MCF 10A (cell line): Measurements from ENCODE around the gene SPATA2. TPM values are rescaled to one million over a fixed set of nuclear protein-coding genes. Genes with fewer than 3 reads are reported as not detected.

ENCODE experiments used
- BruUV-seq: library from RNA; stranded (reverse); fragments of 400-500 nt; replicated peaks from 2 replicates; lab custom pipeline; 2021; lab: Mats Ljungman, UMichigan
- CTCF ChIA-PET: fragments of 300-600 bp; sonication (Branson Sonifier 250); formaldehyde crosslinking; extraction: SDS; loops from one replicate; lab custom pipeline; 2021; ENCODE audit warnings: antibody characterized with exemption, inconsistent platforms; lab: Yijun Ruan, JAX
- POLR2A ChIA-PET: fragments of 300-600, 350-650 bp; sonication (Branson Sonifier 250); formaldehyde crosslinking; extraction: SDS; loops from one replicate; lab custom pipeline; 2020; ENCODE audit warnings: antibody characterized with exemption, inconsistent platforms; lab: Yijun Ruan, JAX
- DNase-seq: peaks from one replicate; pipeline ENCODE4 v3.0.0-alpha.2; 2018; ENCODE audit not compliant: unreplicated experiment
- H3K27ac Mint-ChIP-seq: one replicate; pipeline ENCODE4 v1.8.0; 2022; ENCODE audit warnings: mild to moderate bottlenecking, low read depth, mixed read lengths; ENCODE audit not compliant: unreplicated experiment
- H3K27me3 Mint-ChIP-seq: one replicate; pipeline ENCODE4 v1.8.0; 2022; ENCODE audit warnings: mixed read lengths; ENCODE audit not compliant: insufficient read depth, unreplicated experiment
- H3K36me3 Mint-ChIP-seq: one replicate; pipeline ENCODE4 v1.8.0; 2022; ENCODE audit warnings: mild to moderate bottlenecking, moderate library complexity, mixed read lengths; ENCODE audit not compliant: insufficient read depth, unreplicated experiment
- H3K4me1 Mint-ChIP-seq: one replicate; pipeline ENCODE4 v1.8.0; 2022; ENCODE audit warnings: mixed read lengths; ENCODE audit not compliant: insufficient read depth, unreplicated experiment
- H3K4me3 Mint-ChIP-seq: one replicate; pipeline ENCODE4 v1.8.0; 2022; ENCODE audit warnings: mild to moderate bottlenecking, moderate library complexity, mixed read lengths; ENCODE audit not compliant: unreplicated experiment
- H3K9me3 Mint-ChIP-seq: one replicate; pipeline ENCODE4 v1.8.0; 2022; ENCODE audit warnings: mixed read lengths; ENCODE audit not compliant: unreplicated experiment
- intact Hi-C: fragments of 100-400 bp; cut with micrococcal nuclease; formaldehyde crosslinking; loops from 2 replicates; pipeline ENCODE4 v1.14.1; 2022
- total RNA-seq: library from RNA; stranded (reverse); gene quantifications from 2 replicates; pipeline ENCODE4 v1.2.3, GENCODE V29; 2022
- TF ChIP-seq, protein P1 (sequence below): fragments of 200-600 bp; IDR thresholded peaks from one replicate; pipeline ENCODE4 v1.8.0; 2022; ENCODE audit warnings: antibody characterized with exemption, mild to moderate bottlenecking; ENCODE audit not compliant: unreplicated experiment

SPATA2 gene
- total RNA-seq, 1 experiment from 2014 or later, result 5.5 TPM

DNA sequence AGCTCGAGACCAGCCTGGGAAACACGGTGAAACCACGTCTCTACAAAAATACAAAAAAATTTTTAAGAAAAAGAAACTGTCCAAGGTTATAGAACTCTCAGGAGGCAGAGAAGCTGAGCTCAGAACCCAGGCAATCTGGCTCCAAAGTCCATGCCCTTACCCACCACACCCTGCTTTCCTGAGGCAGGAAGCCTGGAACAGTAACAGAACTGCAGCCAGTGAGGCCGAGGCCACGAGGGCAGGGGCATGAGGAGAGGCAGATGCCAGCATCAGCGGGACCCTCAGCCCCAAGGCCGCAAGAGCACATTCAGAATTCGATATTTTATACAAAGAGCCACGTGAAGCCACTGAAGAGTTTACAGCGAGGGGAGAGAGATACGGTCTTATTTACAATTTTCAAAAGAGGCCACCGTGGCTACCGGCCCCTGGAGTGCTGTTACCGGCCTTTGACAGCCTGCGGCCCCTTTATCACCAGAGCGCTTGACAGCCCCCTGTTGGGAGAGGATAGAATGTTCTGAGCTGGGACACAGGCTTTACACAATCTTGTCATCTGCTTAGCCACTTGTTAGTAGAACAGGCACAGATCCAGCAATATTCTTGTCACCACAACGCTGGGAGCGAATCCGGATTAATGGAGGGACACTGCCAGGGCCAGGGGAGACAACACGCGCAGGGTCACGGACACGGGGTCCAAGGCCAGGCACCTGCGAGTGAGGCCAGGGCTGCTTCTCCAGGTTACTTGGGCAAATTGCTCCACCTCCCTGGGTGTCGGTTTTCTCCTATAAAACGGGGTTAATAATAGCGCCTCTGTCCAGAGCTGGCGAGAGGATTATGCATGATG, 5.6 kb downstream of the SPATA2 start:
- TF ChIP-seq, protein P1, sequence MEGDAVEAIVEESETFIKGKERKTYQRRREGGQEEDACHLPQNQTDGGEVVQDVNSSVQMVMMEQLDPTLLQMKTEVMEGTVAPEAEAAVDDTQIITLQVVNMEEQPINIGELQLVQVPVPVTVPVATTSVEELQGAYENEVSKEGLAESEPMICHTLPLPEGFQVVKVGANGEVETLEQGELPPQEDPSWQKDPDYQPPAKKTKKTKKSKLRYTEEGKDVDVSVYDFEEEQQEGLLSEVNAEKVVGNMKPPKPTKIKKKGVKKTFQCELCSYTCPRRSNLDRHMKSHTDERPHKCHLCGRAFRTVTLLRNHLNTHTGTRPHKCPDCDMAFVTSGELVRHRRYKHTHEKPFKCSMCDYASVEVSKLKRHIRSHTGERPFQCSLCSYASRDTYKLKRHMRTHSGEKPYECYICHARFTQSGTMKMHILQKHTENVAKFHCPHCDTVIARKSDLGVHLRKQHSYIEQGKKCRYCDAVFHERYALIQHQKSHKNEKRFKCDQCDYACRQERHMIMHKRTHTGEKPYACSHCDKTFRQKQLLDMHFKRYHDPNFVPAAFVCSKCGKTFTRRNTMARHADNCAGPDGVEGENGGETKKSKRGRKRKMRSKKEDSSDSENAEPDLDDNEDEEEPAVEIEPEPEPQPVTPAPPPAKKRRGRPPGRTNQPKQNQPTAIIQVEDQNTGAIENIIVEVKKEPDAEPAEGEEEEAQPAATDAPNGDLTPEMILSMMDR, result no peak
- Mint-ChIP-seq H3K27me3 (no peaks in the 10 kb centered on the region), H3K4me1 (peaks cover 11% of the 10 kb centered on the region), H3K36me3 (peaks cover 40% of the 10 kb centered on the region), H3K9me3 (no peaks in the 10 kb centered on the region), H3K4me3 (no peak overlapping the region), H3K27ac (no peak overlapping the region)
- POLR2A ChIA-PET, result interaction anchor here (1.1 kb wide), 1 partner anchor 621 kb away, joined by 3 read pairs; no protein-coding TSS in a partner anchor
- DNase-seq, result no peak
- intact Hi-C loops, result no loop called here
- no TSS peak for BruUV-seq
- CTCF ChIA-PET, result interaction anchor here (0.9 to 1.1 kb wide), 2 partner anchors 298 to 299 kb away, joined by 3 read pairs; no protein-coding TSS in a partner anchor

DNA sequence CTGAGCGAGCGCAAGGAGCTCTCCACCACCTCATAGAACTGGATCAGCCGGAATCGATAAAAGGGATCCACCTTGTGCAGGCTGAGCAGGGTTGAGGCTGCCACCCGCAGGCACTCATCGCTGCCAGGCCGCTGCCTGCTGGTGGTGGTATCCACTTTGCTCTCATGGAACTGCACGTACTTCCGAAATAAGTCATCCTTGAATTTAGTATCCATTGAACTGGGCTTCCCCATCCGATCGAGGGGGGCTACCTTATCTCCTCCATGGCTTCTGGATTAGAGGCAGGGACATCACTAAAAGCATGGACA, 7.1 kb downstream of the SPATA2 start:
- TF ChIP-seq, protein P1, result no peak
- H3K9me3 Mint-ChIP-seq, result no peaks in the 10 kb centered on the region
- peaks cover 47% of the 10 kb centered on the region for H3K36me3 Mint-ChIP-seq
- no peak overlapping the region for H3K4me3 Mint-ChIP-seq
- H3K4me1 Mint-ChIP-seq, result no peaks in the 10 kb centered on the region
- H3K27ac Mint-ChIP-seq, result no peak overlapping the region
- intact Hi-C loops, result no loop called here
- CTCF ChIA-PET, result no interaction called here
- DNase-seq, result no peak
- POLR2A ChIA-PET, result interaction anchor here (1.0 to 1.2 kb wide), 3 partner anchors 21 to 622 kb away, joined by 3 to 4 read pairs (median 4); no protein-coding TSS in a partner anchor
- H3K27me3 Mint-ChIP-seq, result no peaks in the 10 kb centered on the region
- BruUV-seq, result no TSS peak

DNA sequence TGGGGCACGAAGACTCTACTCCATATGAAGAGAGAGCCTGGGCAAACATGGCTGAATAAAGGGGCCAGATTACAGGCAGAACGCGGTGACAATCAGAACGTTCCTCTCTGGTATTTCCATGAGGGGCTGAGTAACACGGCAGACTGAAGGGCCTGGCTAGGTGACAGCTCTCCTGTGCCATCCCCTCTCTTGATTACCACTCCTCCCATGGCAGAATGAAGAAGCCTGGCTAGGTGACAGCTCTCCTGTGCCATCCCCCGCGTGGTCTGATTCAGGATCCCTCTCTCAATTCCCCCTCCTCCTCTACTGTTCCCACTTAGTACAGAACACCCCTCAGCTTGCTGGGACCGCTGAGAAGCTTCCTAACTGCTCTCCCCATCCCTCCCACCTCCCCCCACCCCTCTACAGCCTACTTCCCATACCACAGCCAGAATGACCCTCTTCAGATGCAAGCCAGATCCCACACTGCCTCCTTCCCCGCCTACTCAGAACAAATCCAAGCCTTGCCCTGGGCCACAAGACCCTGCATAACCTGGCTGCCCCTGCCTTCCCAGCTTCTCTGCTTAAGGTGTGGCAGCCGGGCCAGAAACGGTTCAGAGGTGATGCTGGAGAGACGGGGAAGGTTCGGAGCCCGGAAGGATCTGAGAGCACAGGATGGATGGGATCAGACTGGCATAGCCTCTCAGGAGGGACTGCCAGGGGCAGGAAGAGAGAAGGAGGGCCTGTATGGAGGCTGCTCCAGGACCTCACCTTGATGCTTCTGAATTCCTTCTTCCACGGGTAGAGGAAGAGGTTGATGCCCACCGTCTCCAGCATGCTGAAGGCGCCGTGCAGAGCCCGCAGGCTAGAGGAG, 7.7 kb downstream of the SPATA2 start:
- POLR2A ChIA-PET, result interaction anchor here (1.0 to 1.4 kb wide), 3 partner anchors 20 to 54 kb away, joined by 3 to 4 read pairs (median 4); no protein-coding TSS in a partner anchor
- Mint-ChIP-seq H3K4me1 (no peaks in the 10 kb centered on the region), H3K4me3 (no peak overlapping the region), H3K27me3 (no peaks in the 10 kb centered on the region), H3K9me3 (no peaks in the 10 kb centered on the region), H3K27ac (no peak overlapping the region), H3K36me3 (peaks cover 47% of the 10 kb centered on the region)
- CTCF ChIA-PET, result interaction anchor here (0.8 to 2.2 kb wide), 3 partner anchors 11 to 62 kb away, joined by 3 to 14 read pairs (median 5); no protein-coding TSS in a partner anchor
- DNase-seq, result no peak
- TF ChIP-seq, protein P1, result no peak
- no TSS peak for BruUV-seq
- intact Hi-C loops, result no loop called here
